Measurements from ENCODE around the gene THUMPD3. TPM values are rescaled to one million over a fixed set of nuclear protein-coding genes. Genes with fewer than 3 reads are reported as not detected.

The THUMPD3 gene
- total RNA-seq, 1 experiment from 2014 or later = 62.2 TPM

DNA sequence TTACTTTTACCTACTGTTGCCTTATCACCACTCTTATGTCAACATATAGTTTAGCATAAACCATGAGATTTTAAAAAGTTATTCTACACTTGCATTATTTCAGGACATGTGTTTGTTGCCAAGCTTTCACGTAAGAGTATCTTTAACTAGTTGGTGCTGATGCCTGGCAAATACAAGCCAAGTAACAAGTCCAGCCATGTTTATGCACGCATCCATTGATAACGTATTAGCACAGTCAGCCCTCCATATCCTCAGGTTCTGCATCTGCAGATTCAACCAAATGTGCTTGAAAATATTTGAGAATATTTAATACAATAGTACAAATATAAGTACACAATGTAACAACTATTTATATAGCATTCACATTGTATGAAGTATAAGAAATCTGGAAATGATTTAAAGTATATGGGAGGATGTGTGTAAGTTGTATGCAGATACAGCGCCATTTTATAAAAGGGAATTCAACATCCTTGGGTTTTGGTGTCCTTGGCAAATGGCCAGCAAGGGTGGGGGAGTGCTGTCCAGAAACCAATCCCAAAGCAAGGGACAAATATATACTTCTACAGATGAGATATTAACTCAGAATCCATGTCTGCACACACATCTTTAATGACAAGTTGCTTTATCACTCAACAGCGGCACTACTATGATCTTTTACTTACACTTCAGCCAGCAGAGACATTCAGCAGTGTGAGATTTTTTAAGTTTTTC is 25.9 kb downstream of the THUMPD3 start:
- Histone ChIP-seq H3K9me3 (no peaks in the 10 kb centered on the region), H3K4me3 (ENCODE audit: low read depth, low read length) (no peak overlapping the region), H3K27me3 (replicated peaks; ENCODE audit: control insufficient read depth, insufficient read depth, low read length) (no peaks in the 10 kb centered on the region), H3K4me1 (no peaks in the 10 kb centered on the region), H3K36me3 (ENCODE audit: control insufficient read depth, insufficient read depth, low read length) (peaks cover 2% of the 10 kb centered on the region)
- CTCF ChIA-PET = no interaction called here
- intact Hi-C loops (cut with micrococcal nuclease; ENCODE audit: unreplicated experiment) = loop anchor here (5.0 kb wide), 1 partner anchor 34 kb away; no protein-coding TSS in a partner anchor
- no TSS peak for BruUV-seq (replicated peaks)
- Mint-ChIP-seq H3K27ac (ENCODE audit: unreplicated experiment) (no peak overlapping the region), H3K4me3 (ENCODE audit: unreplicated experiment) (no peak overlapping the region), H3K4me1 (ENCODE audit: low read depth, unreplicated experiment) (peaks cover 7% of the 10 kb centered on the region), H3K27me3 (ENCODE audit: insufficient read depth, unreplicated experiment) (no peaks in the 10 kb centered on the region), H3K36me3 (ENCODE audit: insufficient read depth, unreplicated experiment) (peaks cover 99% of the 10 kb centered on the region), H3K9me3 (ENCODE audit: unreplicated experiment) (no peaks in the 10 kb centered on the region)
- DNase-seq = no peak
- POLR2A ChIA-PET = interaction anchor here (0.7 to 0.9 kb wide), 3 partner anchors 8 to 22 kb away, joined by 3 to 8 read pairs (median 5); no protein-coding TSS in a partner anchor
- TF ChIP-seq, protein P1, sequence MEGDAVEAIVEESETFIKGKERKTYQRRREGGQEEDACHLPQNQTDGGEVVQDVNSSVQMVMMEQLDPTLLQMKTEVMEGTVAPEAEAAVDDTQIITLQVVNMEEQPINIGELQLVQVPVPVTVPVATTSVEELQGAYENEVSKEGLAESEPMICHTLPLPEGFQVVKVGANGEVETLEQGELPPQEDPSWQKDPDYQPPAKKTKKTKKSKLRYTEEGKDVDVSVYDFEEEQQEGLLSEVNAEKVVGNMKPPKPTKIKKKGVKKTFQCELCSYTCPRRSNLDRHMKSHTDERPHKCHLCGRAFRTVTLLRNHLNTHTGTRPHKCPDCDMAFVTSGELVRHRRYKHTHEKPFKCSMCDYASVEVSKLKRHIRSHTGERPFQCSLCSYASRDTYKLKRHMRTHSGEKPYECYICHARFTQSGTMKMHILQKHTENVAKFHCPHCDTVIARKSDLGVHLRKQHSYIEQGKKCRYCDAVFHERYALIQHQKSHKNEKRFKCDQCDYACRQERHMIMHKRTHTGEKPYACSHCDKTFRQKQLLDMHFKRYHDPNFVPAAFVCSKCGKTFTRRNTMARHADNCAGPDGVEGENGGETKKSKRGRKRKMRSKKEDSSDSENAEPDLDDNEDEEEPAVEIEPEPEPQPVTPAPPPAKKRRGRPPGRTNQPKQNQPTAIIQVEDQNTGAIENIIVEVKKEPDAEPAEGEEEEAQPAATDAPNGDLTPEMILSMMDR (IDR thresholded peaks at IDR 0.05; ENCODE audit: insufficient read depth in 1 of 2, low read depth in 1 of 2, low read length in 1 of 2, severe bottlenecking in 1 of 2, unreplicated experiment in 1 of 2) = no peak

GRCh38 chr3:9390265-9390888 is 27.5 kb downstream of the THUMPD3 start:
- CTCF ChIA-PET = no interaction called here
- Mint-ChIP-seq H3K4me3 (ENCODE audit: unreplicated experiment) (no peak overlapping the region), H3K27ac (ENCODE audit: unreplicated experiment) (no peak overlapping the region), H3K4me1 (ENCODE audit: low read depth, unreplicated experiment) (peaks cover 11% of the 10 kb centered on the region), H3K9me3 (ENCODE audit: unreplicated experiment) (no peaks in the 10 kb centered on the region), H3K36me3 (ENCODE audit: insufficient read depth, unreplicated experiment) (peaks cover 99% of the 10 kb centered on the region), H3K27me3 (ENCODE audit: insufficient read depth, unreplicated experiment) (no peaks in the 10 kb centered on the region)
- no peaks in the 10 kb centered on the region for H3K9me3 ChIP-seq
- POLR2A ChIA-PET = no interaction called here
- H3K4me1 ChIP-seq = peaks cover 13% of the 10 kb centered on the region
- BruUV-seq (replicated peaks) = no TSS peak
- no peaks in the 10 kb centered on the region for H3K27me3 ChIP-seq (replicated peaks; ENCODE audit: control insufficient read depth, insufficient read depth, low read length)
- intact Hi-C loops (cut with micrococcal nuclease; ENCODE audit: unreplicated experiment) = no loop called here
- TF ChIP-seq, protein P1 (IDR thresholded peaks at IDR 0.05; ENCODE audit: insufficient read depth in 1 of 2, low read depth in 1 of 2, low read length in 1 of 2, severe bottlenecking in 1 of 2, unreplicated experiment in 1 of 2) = no peak
- H3K4me3 ChIP-seq (ENCODE audit: low read depth, low read length) = no peak overlapping the region
- DNase-seq = no peak
- peaks cover 2% of the 10 kb centered on the region for H3K36me3 ChIP-seq (ENCODE audit: control insufficient read depth, insufficient read depth, low read length)

DNA sequence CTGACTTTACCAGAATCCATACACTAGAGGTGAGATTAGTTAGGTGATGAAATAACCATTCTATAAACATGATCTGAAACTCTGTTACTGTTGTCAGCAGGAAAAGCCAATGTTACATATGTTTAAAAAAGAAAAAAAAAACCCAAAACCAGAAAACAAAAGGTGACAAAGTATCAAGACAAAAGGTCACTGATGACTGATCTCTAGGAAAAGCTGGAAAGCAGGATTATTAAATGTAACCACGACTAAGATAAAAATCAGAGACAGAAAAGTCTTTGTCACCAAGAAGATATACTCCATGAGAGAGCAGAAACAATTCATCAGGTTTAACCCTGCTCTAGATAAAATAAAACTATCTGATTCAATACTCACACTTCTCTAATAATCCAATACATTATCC is 29.2 kb downstream of the THUMPD3 start:
- no peak for DNase-seq
- H3K9me3 ChIP-seq = no peaks in the 10 kb centered on the region
- Mint-ChIP-seq H3K4me3 (ENCODE audit: unreplicated experiment) (no peak overlapping the region), H3K27ac (ENCODE audit: unreplicated experiment) (no peak overlapping the region), H3K27me3 (ENCODE audit: insufficient read depth, unreplicated experiment) (no peaks in the 10 kb centered on the region), H3K4me1 (ENCODE audit: low read depth, unreplicated experiment) (peaks cover 15% of the 10 kb centered on the region), H3K9me3 (ENCODE audit: unreplicated experiment) (no peaks in the 10 kb centered on the region), H3K36me3 (ENCODE audit: insufficient read depth, unreplicated experiment) (peaks cover 99% of the 10 kb centered on the region)
- TF ChIP-seq, protein P1 (IDR thresholded peaks at IDR 0.05; ENCODE audit: insufficient read depth in 1 of 2, low read depth in 1 of 2, low read length in 1 of 2, severe bottlenecking in 1 of 2, unreplicated experiment in 1 of 2) = no peak
- peaks cover 2% of the 10 kb centered on the region for H3K36me3 ChIP-seq (ENCODE audit: control insufficient read depth, insufficient read depth, low read length)
- no TSS peak for BruUV-seq (replicated peaks)
- intact Hi-C loops (cut with micrococcal nuclease; ENCODE audit: unreplicated experiment) = no loop called here
- ChIA-PET CTCF (no interaction called here), POLR2A (no interaction called here)
- H3K27me3 ChIP-seq (replicated peaks; ENCODE audit: control insufficient read depth, insufficient read depth, low read length) = no peaks in the 10 kb centered on the region
- H3K4me3 ChIP-seq (ENCODE audit: low read depth, low read length) = no peak overlapping the region
- peaks cover 14% of the 10 kb centered on the region for H3K4me1 ChIP-seq
